GM19397 (cell line): ENCODE measurements around the gene RAP2C.

Source experiments
- ATAC-seq: cut with Tn5 transposase; IDR thresholded peaks from one replicate; pipeline ENCODE4 v1.9.1; 2021; ENCODE audit warnings: mild to moderate bottlenecking, moderate library complexity; ENCODE audit not compliant: unreplicated experiment

RAP2C gene

DNA sequence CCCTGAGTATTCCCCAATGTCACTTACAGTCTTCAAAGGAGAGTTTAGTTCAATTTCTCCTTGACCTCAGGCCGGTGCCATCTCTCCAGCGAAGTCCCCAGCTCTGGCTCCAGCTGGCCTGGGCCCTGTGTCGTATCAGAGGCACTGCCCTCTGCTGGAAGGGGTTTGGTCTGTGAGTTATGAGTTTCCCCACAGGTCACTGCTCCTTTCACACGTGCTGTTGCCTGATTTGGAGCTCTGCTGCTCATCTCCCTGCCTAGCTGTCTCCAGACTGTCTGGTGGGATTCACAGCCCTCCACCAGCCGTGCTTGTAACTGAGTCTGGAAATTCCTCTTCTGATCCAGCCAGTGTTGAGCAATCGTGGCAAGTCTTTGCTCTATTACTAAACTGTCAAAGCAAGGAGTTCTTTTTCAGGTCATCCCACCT is at the start of gene RAP2C:
RAP2C (minus strand) TSS at position 105 of the 426 bp plus-strand sequence. CDS start 2,179 bp downstream, outside the sequence.
- ATAC-seq = peak; percentile 64

DNA sequence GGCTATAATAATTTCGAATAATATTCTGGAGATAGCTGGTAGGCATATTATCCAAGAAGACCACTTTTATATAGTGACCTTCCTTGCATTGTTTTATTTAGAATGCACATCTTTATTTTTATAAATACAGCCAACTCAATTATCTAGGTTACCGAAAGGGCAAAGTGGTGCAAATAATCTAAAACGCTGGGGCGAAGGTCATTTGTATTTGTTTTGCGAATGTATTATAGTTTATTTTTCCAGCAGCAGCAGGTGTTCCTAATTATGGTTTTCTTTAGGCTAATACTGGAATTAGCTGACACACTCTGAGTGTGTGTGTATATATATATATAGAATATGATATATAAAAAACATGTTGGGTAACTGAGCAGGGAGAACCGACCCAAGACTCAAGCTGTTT is 48.1 kb upstream of the RAP2C start:
- no peak for ATAC-seq

DNA sequence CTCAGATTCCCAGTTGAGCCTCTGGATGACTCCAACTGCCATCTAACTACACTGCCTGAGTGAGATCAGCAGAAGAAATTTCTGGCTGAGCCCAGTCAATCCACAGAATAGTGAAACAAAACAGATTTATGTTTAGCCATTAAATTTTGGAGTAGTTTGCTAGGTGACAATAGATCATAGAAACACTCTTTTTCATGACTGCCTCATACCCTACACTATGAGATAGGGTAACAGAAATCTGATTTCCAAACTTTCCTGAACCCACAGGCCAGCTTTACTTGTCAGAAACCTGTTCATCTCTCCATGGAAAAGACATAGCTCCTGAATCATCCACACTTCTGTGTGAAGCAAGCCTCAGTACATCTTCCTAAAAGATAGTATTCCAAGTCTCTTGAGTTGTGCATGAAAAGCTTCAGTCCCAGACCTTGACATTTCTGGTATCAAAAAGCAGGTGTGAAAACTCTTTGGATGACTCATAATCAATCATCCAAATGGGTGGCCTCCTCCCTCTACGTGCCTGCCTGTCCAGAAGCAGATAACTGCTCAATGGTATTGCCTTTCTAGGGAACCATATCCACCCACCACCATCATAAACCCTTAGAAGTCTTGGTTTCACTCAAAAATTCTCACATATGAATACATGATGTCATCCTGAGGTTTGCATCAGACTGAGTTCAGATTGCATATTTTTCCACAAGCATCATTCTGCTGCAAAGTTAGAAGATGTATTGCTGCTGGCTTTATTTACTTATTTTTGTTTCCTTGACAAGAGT is 47.5 kb upstream of the RAP2C start:
- no peak for ATAC-seq

GRCh38 chrX:132263127-132263526 is 43.9 kb upstream of the RAP2C start:
- ATAC-seq = no peak

DNA sequence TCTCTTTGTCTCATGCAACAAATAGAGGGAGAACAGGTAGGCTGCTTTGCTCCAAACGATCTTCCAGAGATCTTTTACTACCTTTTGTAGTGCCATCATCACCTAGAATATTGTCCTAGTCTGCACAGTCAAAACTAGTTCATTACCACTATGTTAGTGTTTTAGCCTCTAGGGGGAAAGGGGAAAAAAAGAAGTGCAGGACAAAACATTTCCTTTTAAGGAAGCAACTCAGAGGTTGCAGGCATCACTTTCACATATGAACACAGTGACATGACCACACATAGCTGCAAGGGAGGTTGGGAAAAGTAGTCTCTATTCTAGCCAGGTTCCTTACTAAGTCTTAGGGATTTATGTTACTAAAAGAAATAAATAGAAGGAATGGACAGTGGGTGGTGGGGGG is 39.3 kb upstream of the RAP2C start:
- ATAC-seq = no peak

- ATAC-seq = no peak
These were observed 37.9 kb upstream of the RAP2C start for GRCh38 chrX:132257116-132257515.

GRCh38 chrX:132236121-132236520 is 16.9 kb upstream of the RAP2C start:
- ATAC-seq = no peak

DNA sequence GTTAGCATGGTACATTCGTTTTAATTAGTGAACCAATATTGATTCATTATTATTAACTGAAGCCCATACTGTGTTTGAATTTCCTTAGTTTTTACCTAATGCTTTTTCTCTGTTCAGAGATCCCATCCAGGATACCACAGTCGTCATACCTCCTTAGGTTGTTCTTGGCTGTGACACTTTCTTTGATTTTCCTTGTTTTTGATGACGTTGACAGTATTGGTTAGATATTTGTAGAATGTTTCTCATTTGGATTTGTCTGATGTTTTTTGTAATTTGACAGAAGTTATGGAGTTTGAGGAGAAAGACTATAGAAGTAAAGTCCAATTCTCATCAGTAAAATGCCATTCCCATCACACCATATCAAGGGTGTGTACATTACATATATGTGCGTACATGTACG is 16.2 kb upstream of the RAP2C start:
- no peak for ATAC-seq

- no peak for ATAC-seq
These were observed 12.3 kb upstream of the RAP2C start for GRCh38 chrX:132231587-132231986.

GRCh38 chrX:132227383-132228112 is 8.3 kb upstream of the RAP2C start:
- ATAC-seq = no peak

- ATAC-seq = no peak
These were observed 6.9 kb upstream of the RAP2C start for GRCh38 chrX:132226169-132226568.

GRCh38 chrX:132218100-132218812 is 991 bp downstream of the RAP2C start:
- peak; percentile 50 for ATAC-seq

DNA sequence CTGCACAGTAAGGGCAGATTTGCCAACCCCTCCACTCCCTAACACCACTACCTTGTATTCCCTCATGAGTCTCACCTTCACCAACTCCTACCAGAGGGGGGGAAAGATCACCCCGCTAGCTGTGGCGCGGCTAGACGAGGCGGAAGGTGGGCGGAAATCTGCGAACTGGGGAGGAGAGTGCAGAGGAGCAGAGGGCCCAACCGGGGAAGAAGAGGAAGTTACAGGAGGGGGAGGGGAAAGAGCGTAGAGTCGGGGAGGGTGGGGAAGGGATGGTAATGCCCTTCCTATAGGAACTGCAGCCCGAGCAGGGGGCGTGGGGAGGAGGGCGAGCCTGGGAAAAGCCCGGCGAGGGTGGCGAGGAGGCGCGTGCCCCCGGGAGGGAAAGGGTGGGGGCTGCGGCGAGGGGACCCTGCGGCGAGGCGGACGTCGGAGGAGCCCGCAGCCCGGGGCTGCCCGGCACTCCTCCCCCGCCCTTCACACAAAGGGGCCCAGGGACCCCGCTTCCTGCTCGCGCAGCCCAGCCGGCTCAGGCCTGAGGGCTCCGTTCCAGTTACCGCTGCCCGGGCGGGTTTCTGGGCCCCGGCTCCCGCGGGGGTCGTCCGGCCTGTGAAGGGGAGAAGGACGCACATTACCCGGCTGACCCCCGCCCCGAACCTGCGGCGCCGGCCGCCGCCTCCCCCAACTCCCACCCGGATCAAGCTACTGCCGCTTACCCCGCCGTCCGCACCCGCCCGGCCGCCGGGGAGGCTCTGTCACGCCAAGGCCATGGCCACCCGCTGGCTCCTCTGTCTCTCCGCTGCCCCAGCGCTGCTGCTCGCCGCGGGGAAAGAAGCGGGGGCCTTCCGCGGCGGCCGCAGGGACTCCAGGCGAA is 1.8 kb downstream of the RAP2C start:
- peak; percentile 68 for ATAC-seq

- ATAC-seq = no peak
These were observed 2.4 kb downstream of the RAP2C start for GRCh38 chrX:132216806-132217202.

GRCh38 chrX:132216283-132216682 is 3.0 kb downstream of the RAP2C start:
- ATAC-seq = no peak

DNA sequence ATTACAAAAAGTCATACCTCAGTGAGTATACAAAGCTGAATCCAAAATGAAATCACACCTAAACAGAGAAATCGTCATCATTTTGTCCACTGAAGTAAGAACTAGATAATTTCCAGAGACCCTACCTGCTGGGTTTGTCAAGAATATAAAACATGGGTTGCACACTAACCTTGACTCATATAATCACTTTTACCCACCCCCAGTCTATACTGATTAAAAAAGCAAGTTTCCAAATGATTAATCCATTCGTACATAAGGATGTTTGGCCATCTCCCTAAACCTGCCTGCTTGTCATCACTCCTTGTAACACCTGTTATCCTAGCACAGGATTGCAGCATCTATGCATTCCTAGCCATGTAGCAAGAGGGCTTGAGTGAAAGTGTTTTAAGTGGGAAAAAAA is 4.7 kb downstream of the RAP2C start:
- ATAC-seq = no peak

DNA sequence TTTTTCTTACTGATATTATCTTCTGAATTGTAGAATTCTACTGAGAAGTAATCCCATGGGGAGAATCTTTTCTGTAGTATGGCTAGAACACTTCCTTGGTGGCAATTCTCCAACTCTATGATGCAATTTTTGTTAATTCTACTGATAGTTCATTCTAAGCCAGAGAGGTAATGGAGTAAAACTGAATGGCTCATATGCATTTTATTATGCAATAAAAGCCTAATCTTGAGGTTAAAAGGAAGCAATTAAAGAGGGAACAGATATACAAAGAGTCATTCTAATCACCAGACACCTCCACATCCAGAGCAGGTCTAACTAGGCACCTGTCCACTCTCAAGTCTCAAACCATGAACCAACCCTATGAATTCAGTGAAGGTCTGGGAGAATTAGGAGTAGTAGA is 9.7 kb downstream of the RAP2C start:
- ATAC-seq = no peak

DNA sequence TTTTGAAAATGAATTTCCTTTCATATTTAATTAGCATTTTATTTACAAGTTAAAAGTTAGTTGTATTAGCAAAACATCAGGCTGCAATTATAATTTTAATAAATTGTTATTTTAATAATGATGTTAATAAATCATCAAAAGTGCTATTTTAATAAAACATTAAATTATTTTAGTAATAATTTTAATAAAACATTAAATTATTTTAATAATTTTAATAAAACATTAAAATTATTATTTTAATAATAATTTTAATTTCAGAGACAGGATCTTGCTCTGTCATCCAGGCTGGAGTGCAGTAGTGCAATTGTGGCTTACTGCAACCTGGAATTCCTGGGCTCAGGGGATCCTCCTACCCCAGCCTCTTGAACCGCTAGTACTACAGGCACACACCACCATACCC is 10.8 kb downstream of the RAP2C start:
- no peak for ATAC-seq

- no peak for ATAC-seq
These were observed 11.3 kb downstream of the RAP2C start for GRCh38 chrX:132207996-132208395.

DNA sequence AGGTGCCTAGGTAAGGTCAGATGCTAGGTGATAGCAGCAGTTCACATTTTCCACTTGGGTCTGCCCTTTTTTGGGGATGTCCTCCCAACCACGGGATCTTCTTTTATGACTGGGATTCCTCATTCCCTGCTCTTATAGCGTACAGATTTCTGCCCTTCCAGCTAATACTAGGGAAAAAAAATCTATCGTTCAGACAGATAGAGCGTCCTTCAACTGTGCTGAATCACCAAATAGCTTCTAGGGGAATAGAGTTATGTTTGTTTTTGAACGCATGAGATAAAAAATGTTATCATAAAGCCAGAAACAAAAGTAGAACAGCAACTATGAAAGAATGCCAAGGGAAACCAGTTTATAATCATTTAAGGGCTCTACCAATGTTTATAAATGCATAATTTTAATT is 13.0 kb downstream of the RAP2C start:
- no peak for ATAC-seq

GRCh38 chrX:132204629-132205028 is 14.6 kb downstream of the RAP2C start:
- no peak for ATAC-seq
